HG03159 (cell line): ENCODE results near the gene LRRC7.
"Not testable (repeated sequence)": the region's sequence is repeated elsewhere in the genome, so short reads cannot be mapped to it uniquely, and the experiment has no call there.

ENCODE experiments used
- ATAC-seq: cut with Tn5 transposase; IDR thresholded peaks from one replicate; pipeline ENCODE4 v1.9.1; 2021; ENCODE audit warnings: mild to moderate bottlenecking, moderate library complexity; ENCODE audit not compliant: unreplicated experiment

The LRRC7 gene

GRCh38 chr1:69861641-69862040, 293.9 kb downstream of the LRRC7 start:
- ATAC-seq: no peak

DNA sequence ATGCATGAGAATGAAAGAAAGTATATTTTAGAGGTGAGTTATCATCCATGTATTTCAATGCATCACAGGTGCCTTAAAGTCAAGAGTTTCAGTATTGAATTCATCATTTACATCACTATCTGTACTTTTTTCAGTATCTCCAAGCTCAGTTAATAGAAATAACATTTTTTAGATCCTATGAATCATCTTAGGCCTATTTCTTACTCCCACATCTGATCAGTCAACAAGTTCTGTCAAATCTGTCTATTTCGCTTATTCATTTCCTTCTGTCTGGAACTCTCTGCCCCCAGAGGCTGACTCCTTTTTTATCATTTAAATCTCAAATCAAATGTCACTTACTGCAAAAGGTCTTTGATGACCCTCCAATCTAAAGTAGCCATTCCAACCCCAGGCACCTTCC, 295.2 kb downstream of the LRRC7 start:
- no peak for ATAC-seq

GRCh38 chr1:69863704-69864103, 296.0 kb downstream of the LRRC7 start:
- no peak for ATAC-seq

DNA sequence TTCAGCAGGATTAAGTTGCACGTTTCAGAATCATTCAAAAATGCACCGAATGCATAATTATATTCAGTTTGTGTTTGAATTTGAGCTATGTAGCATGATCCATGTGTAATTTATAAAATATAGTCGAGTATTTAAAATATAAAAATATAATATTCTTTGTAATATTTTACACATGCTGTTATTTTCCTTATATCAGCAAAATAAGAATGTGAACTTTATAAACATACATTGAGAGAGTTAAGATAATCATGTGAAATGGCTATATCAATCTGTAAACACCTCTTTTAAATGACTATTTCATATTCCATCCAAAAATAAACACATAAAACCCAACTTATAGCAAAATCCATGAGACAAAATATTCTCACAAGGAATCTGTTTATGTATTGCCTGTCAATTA, 303.7 kb downstream of the LRRC7 start:
- ATAC-seq: no peak

DNA sequence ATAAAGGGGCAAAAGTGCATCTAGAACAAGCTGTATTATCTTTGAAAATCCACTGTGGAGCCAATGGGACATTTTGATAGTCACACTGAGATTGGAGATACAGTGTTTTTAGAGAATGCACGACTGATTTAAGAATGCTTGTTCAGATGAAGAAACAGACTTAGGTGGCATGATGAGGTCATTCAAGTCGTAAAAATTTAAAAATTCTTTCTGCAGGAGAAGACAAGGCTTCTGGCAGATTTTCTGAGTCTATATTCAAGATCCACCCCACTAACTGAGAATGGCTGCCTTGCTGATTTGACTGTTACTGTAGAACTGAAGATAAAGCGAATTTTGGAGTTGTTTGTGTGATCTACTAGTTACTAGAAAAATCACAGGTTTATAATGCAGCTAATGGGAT, 310.6 kb downstream of the LRRC7 start:
- no peak for ATAC-seq

DNA sequence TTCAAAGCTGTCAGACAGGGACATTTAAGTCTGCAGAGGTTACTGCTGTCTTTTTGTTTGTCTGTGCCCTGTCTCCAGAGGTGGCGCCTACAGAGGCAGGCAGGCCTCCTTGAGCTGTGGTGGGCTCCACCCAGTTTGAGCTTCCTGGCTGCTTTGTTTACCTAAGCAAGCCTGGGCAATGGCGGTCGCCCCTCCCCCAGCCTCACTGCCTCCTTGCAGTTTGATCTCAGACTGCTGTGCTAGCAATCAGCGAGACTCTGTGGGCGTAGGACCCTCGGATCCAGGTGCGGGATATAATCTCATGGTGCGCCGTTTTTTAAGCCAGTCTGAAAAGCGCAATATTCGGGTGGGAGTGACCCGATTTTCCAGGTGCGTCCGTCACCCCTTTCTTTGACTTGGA, 320.3 kb downstream of the LRRC7 start:
- ATAC-seq: not testable (repeated sequence)

DNA sequence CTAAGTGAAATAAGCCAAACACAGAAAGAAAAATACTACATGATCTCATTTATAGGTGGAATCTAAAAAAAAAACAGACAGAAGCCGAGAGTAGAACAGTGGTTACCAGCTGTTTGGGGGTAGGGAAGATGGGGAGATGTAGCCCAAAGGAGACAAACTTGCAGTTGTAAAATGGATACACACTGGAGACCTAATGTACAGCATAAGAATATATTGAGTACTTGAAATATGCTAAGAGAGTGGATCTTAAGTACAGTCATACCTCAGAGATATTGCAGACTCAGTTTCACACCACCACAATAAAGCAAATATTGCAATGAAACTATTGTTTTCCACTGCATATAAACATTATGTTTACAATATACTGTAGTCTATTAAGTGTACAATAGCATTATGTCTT, 320.9 kb downstream of the LRRC7 start:
- no peak for ATAC-seq

- ATAC-seq: no peak
These were observed 330.8 kb downstream of the LRRC7 start for GRCh38 chr1:69898403-69898947.

GRCh38 chr1:69911301-69911801, 343.6 kb downstream of the LRRC7 start:
- ATAC-seq: no peak

DNA sequence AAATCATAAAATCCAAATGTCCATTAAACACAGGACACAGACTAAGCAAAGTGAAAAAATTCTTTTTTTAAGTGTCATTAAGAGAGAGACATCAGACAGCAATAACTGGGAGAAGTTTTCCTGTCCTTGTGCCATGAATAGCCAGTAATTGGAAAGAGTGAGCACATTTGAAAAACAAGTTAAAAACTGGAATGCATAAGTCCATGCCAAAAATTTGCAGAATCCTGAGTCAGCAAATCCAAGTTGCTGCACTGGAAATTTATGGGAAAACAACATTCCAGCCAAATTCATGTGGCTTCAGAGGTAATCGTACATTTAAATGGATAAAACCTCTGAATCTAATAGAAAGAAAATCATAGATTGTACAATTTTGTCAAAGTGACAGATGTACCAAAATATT, 346.3 kb downstream of the LRRC7 start:
- ATAC-seq: no peak

DNA sequence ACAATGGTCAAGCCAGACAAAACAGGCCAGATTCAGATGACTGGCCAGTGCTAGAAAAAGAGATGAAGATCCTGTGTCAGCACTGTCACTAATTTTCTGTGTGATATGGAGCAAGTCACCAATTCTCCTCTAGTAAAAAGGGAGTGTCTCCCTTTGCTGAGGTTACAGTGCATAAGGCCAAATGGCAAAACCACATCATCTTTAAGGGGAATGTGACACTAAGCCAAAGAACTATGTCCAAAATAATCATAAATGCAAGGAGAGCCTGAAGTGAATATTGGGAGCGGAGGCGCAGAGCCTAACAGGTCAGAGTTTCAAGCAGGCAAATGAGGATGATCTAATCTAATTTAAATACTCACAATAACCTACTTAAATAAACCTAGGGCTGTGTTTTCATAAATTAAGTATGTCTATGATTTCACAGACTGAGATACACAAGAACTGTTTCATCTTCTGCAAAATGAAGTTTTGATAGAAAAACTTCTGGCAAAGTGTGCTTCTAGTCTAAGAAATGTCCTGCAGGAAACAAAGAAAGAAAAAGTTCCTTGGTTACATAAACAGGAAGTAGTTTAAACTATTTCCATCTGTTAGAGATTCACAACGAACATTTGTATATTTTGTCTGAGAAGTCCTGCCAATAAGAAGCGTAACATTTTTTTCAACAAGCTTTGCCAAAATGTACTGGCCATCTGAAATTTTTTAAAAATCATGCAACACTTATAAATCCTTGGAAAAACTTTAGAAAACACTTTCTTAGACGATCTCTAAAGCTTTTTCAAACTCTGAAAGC, 347.4 kb downstream of the LRRC7 start:
- no peak for ATAC-seq

GRCh38 chr1:69919129-69919921, 351.6 kb downstream of the LRRC7 start:
- no peak for ATAC-seq

GRCh38 chr1:69919922-69920273, 352.2 kb downstream of the LRRC7 start:
- no peak for ATAC-seq

- no peak for ATAC-seq
These were observed 352.7 kb downstream of the LRRC7 start for GRCh38 chr1:69920426-69920825.

DNA sequence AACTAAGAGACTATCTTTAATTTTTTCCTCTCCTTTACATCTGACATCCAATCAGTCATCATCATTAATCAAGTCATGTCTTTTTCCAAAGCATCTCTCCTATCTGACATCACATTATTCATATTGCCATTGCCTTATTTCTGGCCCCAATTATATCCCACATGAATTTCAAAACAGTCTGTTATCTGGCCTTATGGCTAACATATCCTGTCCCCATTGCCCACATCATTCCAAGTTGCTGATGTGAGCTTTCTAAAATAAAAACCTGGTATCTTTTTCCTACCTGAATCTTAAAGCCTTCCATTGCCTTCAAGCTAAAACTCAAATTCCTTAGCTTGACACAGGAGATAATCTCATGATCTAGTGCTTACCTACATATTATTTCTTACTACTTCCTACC, 353.8 kb downstream of the LRRC7 start:
- ATAC-seq: no peak

DNA sequence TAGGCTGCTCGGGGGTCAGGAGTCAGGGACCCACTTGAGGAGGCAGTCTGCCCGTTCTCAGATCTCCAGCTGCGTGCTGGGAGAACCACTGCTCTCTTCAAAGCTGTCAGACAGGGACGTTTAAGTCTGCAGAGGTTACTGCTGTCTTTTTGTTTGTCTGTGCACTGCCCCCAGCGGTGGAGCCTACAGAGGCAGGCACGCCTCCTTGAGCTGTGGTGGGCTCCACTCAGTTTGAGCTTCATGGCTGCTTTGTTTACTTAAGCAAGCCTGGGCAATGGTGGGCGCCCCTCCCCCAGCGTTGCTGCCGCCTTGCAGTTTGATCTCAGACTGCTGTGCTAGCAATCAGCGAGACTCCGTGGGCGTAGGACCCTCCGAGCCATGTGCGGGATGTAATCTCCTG, 360.5 kb downstream of the LRRC7 start:
- not testable (repeated sequence) for ATAC-seq

DNA sequence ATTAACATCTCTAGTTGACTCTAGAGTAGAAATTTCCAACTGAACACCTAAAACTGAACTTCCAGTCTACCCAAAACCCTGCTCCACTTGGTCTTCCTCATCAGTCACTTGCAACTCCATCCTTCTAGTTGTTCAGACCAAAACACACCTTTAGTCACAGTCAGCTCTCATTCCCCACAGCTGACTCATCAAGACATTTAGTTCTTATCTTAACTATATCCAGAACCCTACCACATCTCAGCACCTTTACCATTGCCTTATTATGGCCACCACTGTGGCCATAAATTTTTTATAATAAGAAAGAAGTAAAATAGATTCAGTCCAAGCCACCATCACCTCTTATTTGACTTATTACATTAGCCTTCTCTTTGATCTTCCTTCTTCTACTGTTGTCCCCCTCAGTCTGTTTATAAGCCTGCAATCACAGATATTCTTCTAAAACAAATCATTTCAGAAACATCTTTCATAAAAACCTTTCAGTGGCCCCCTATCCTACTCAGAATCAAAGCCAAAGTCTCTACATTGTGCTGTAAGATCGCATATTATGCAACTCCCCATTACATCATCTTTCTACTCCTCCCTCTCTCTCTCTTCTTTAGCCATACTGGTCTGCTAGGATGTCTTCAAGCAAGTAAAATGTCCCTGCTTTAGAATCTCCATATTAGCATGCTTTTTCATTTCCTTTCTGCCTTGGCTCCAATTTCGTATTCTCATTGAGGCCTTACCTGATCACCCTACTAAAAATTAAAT, 361.8 kb downstream of the LRRC7 start:
- no peak for ATAC-seq

GRCh38 chr1:69930396-69930795, 362.7 kb downstream of the LRRC7 start:
- no peak for ATAC-seq

DNA sequence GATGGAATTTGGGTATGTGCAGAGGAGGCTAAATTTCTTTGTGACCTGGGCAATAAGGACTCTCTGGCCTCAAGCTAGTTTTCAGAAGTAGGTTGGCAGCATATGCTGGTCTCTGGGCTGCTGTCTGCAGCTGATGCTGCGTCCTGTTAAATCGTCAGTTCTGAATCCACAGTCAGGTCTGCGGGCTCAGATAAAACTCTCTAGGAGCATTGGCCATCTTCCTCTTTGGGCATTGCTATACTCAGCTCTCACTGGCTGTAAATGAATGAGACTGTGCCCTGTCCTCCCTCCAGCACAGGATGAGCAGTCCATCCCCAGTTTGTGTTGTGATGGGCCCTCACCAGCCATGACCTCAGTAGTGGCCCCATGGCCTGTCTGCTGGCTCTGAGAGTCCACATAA, 365.0 kb downstream of the LRRC7 start:
- ATAC-seq: no peak

DNA sequence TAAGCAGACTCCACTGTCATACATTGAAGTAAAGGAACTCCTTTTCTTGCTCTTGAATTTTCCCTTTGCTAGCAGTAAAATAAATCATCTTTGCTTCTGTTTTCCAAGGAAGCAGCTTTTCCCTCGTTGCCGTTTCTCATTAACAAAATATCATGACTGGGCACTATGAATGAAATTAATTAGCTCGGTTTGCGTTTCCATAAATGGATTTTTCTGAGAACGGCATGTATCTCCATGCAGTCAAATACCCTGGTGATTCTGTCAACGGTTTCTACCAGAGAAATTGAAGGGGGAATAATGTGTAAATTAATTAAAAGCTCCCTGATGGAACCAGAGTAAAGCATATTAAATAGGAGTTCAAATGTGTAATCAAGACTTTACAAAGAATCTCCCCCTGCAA, 372.5 kb downstream of the LRRC7 start:
- no peak for ATAC-seq

GRCh38 chr1:69940816-69941215, 373.1 kb downstream of the LRRC7 start:
- no peak for ATAC-seq
